ENCODE data around the gene SPDYE2.
"Not testable (repeated sequence)": the region's sequence is repeated elsewhere in the genome, so short reads cannot be mapped to it uniquely, and the experiment has no call there.

SPDYE2 gene

DNA sequence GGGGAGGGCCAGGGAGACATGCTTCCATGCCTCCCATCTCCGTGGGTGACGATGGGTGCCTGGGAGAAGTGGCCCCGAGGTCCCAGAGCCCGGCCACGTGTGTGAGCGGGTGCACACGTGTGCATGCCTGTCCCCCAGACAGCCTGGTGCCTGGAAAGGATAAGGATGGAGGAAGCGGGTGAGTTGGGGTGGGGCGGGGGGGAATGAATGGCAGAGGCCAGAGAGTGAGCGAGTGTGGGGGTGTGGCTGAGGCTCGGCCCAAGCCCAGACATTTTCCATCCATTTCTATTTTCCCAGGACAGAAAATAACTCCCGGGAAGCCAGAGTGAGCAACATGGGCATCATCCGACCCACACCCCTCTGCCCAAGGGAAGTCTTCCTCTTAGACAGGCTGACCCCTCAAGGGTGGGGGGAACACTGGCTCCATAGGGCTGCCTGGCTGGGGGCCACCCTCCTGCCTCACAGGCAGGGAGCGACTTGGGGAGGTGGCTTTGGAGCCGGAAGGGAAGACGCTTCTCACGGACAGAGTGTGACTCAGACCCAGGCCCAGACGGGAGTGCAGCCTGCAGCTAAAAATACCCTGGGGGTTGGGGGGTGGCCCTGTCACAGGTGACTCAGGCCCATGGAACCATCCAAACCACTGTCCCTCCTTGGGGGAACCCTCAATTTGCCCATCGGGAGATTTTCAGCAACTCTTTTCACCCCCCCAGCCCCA lies 53.6 kb downstream of the SPDYE2 start:
- DNase-seq (ENCODE audit: low spot score): not testable (repeated sequence)

DNA sequence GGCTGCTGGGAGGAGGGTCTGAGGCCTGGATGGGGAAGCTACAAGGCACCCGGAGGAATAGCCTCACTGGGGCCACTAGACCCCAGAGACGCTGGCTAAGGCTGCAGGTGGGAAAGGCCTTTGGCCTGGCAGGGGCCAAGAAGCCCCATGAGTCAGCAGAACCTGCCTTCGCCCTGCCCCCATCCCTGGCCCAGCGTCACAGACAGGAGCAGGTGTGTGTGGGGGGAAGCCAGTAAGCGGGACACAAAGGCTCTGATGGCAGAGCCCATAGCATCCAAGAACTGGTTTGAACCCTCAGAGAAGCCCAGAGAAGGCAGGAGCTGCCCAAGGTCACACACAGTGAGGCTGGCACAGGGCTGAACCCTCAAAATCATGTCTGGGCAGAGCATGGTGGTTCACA lies 55.8 kb downstream of the SPDYE2 start:
- not testable (repeated sequence) for DNase-seq (ENCODE audit: low spot score)

DNA sequence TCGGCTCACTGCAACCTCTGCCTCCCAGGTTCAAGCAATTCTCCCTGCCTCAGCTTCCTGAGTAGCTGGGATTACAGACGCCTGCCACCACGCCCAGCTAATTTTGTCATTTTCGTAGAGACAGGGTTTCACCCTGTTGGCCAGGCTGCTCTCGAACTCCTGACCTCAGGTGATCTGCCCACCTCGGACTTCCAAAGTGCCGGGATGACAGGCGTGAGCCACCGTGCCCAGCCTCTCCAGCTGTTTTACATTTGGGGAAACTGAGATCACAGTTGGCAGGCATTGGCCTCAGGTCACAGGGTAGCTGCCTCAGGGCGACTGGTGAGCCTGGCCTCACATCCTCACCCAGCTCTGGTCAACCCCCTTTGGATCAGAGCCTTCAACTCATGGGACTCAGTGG lies 58.7 kb downstream of the SPDYE2 start:
- not testable (repeated sequence) for DNase-seq (ENCODE audit: low spot score)

DNA sequence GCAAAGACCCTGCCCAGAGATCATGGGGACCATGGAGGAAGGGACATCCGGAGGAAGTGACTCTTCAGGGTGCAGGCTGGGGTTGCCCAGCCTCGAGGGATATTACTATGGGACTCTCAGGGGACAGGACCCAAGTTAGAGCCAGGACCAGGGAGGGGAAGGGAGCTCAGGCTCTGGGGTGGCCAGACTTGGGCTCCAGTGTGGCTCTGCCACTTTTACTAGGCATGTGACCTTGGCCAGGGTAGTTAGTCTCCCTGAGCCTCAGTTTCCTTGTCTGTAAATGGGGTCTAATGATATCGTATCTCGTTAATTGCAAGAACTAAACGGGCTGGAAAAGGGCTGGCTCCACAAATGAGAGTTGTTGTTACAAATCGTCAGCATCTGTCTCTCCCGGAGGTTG lies 59.4 kb downstream of the SPDYE2 start:
- DNase-seq (ENCODE audit: low spot score): not testable (repeated sequence)

DNA sequence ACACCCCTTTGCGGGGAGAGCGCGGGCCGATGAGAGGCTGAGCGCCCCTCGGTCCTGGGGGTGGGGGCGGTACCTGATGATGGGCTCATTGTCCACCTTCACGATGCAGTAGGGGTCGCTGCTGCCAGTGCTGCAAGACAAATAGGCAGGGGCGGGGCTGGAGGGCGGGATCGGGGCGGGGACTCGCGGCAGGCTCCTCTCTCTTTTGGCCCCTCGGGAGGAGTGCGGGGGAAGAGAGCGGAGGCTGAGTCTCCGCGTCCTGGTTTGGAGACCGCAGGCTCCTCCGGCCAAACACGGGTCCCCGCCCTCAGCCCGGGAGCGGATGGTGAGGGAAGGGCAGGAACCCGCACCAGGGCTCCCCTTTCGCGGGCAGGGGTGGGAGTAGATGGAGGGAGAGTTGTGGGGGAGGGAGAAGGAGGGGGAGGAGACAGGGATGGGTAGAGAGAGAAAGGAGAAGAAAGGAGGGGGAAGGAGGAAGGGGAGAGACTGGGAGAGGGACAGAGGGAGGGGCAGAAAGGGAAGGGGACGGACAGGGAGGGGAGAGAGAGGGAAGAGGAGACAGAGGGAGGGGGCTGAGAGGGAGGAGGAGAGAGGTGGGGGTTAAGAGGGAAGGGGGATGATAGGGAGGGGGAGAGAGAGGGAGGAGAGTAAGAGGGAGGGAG lies 60.1 kb downstream of the SPDYE2 start:
- not testable (repeated sequence) for DNase-seq (ENCODE audit: low spot score)

DNA sequence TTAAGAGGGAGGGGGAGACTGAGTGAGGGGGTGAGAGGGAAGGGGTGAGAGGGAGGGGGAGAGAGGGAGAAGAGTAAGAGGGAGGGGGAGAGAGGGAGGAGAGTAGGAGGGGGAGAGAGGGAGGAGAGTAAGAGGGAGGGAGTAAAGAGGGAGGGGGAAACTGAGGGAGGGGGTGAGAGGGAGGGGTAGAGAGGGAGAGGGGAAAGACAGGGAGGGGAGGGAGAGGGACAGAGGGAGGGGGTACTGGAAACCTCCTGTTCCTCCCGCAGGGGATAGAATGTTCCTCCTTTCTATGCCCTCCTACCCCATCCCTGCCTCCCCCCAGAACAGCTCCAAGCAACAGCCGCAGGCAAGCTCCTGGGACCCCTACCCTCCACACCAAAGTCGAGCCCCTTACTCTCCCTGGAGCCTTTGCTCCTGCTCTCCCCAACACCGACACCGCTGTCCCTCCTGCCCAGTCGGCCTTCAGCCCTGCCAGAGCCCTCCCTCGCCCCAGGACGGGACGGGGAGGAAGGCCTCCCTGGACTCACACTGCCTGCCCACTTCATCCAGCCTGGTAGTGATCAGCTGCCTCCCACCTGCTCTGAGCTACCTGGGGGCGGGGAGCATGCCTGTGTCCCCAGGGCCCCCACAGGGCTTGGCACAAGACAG lies 60.8 kb downstream of the SPDYE2 start:
- DNase-seq (ENCODE audit: low spot score): peak; percentile 4
